HepG2 (cell line): ENCODE measurements around the gene METTL22. TPM values are rescaled to one million over a fixed set of nuclear protein-coding genes. Genes with fewer than 3 reads are reported as not detected.

ENCODE experiments used
- ATAC-seq: fragments of 200-7000 bp; cut with Tn5 transposase; 3 replicates; pipeline ENCODE4 v1.9.1; 2020; ENCODE audit warnings: mild to moderate bottlenecking, moderate library complexity
- BruUV-seq: library from RNA; stranded (reverse); fragments of 400-500 nt; replicated peaks from 2 replicates; lab custom pipeline; 2021; lab: Mats Ljungman, UMichigan
- CTCF ChIA-PET: fragments of 300-600 bp; formaldehyde crosslinking; extraction: SDS; loops from one replicate; lab custom pipeline; 2021; ENCODE audit warnings: low total read pairs, inconsistent platforms, low intra/inter-chr PET ratio; lab: Yijun Ruan, JAX
- POLR2A ChIA-PET: fragments of 350-600 bp; sonication (Branson Sonifier 250); formaldehyde crosslinking; loops from one replicate; lab custom pipeline; 2020; ENCODE audit warnings: antibody characterized with exemption, inconsistent platforms; lab: Yijun Ruan, JAX
- DNase-seq: peaks from one replicate; pipeline ENCODE4 v3.0.0-alpha.2; 2015; ENCODE audit warnings: low spot score
- FAIRE-seq: peaks from 3 replicates; lab custom pipeline; 2011; peaks lifted over from hg19 to GRCh38; lab: Jason Lieb, UNC
- H2AFZ ChIP-seq: one replicate; pipeline ENCODE4 v1.6.1; 2011; ENCODE audit warnings: low read length, inconsistent platforms
- H3K27ac ChIP-seq: fragments of 300-600 bp; 3 replicates; pipeline ENCODE4 v1.8.0; 2011; ENCODE audit warnings: mixed run types, mild to moderate bottlenecking, mixed read lengths, low read length, inconsistent platforms; ENCODE audit not compliant: insufficient read depth; ENCODE audit errors: extremely low read length
- H3K27me3 ChIP-seq, 2 experiments: fragments of 200-600 bp in 1 of 2; 2 replicates in 1 of 2; 3 replicates in 1 of 2; pipeline versions ENCODE4 v1.6.0 to v1.8.0; 2011; ENCODE audit warnings: low read length in 2 of 2, mild to moderate bottlenecking in 2 of 2, moderate library complexity in 2 of 2, inconsistent platforms in 1 of 2; ENCODE audit not compliant: insufficient read depth in 2 of 2, control insufficient read depth in 1 of 2
- H3K36me3 ChIP-seq, 2 experiments: fragments of 200-600 bp in 1 of 2; replicated peaks in 1 of 2; 2 replicates in 1 of 2; 3 replicates in 1 of 2; pipeline versions ENCODE4 v1.5.1 to v1.8.0; 2011; ENCODE audit warnings: low read length in 2 of 2, inconsistent platforms in 1 of 2; ENCODE audit not compliant: insufficient read depth in 2 of 2, control insufficient read depth in 1 of 2
- H3K4me1 ChIP-seq: 2 replicates; pipeline ENCODE4 v1.5.1; 2012; ENCODE audit warnings: low read length, inconsistent platforms; ENCODE audit not compliant: insufficient read depth
- H3K4me2 ChIP-seq: 2 replicates; pipeline ENCODE4 v1.6.0; 2011; ENCODE audit warnings: low read depth, low read length, inconsistent platforms
- H3K4me3 ChIP-seq, 3 experiments: fragments of 200-600 bp in 1 of 3; sonication (generic), shearing (Covaris generic) in 1 of 3; replicated peaks in 1 of 3; 2 replicates each; pipeline ENCODE4 v1.5.1; 2011 to 2016; ENCODE audit warnings: low read length in 3 of 3, inconsistent platforms in 2 of 3, low read depth in 2 of 3, mild to moderate bottlenecking in 2 of 3, control low read depth in 1 of 3, mixed read lengths in 1 of 3; ENCODE audit not compliant: insufficient read depth in 1 of 3
- H3K79me2 ChIP-seq: one replicate; pipeline ENCODE4 v1.6.1; 2011; ENCODE audit warnings: low read length, inconsistent platforms; ENCODE audit not compliant: insufficient read depth
- H3K9ac ChIP-seq: 2 replicates; pipeline ENCODE4 v1.6.0; 2011; ENCODE audit warnings: mild to moderate bottlenecking, low read depth, low read length, inconsistent platforms; ENCODE audit not compliant: insufficient read depth
- H3K9me3 ChIP-seq: 2 replicates; pipeline ENCODE4 v1.5.1; 2012; ENCODE audit warnings: mild to moderate bottlenecking, low read length
- H4K20me1 ChIP-seq: 2 replicates; pipeline ENCODE4 v1.6.0; 2011; ENCODE audit warnings: inconsistent platforms, mild to moderate bottlenecking, low read length, moderate library complexity; ENCODE audit not compliant: insufficient read depth
- CEBPB ChIP-seq: IDR thresholded peaks from 2 replicates; pipeline ENCODE4 v1.6.1; 2011; ENCODE audit warnings: low read depth, low read length, improper control_type of control experiment, borderline replicate concordance
- EED ChIP-seq: sonication (generic); formaldehyde crosslinking; IDR thresholded peaks from 2 replicates; pipeline ENCODE4 v1.5.0; 2020; ENCODE audit warnings: mild to moderate bottlenecking, missing genetic modification reagents
- MAFK ChIP-seq, 2 experiments: IDR thresholded peaks in 1 of 2; conservative IDR thresholded peaks in 1 of 2; 2 replicates each; pipeline ENCODE4 v1.6.1; 2011; ENCODE audit warnings: improper control_type of control experiment in 2 of 2, low read length in 2 of 2
- MBD4 ChIP-seq: IDR thresholded peaks from 2 replicates; pipeline ENCODE4 v1.6.1; 2012; ENCODE audit warnings: low read length, inconsistent platforms, borderline replicate concordance
- STAG1 ChIP-seq: sonication (generic); formaldehyde crosslinking; IDR thresholded peaks from 2 replicates; pipeline ENCODE4 v1.4.0; 2020; ENCODE audit warnings: missing genetic modification reagents
- ZMYM4 ChIP-seq: sonication (generic); formaldehyde crosslinking; IDR thresholded peaks from 2 replicates; pipeline ENCODE4 v1.8.1; 2023; ENCODE audit warnings: mild to moderate bottlenecking, missing genetic modification reagents
- ZNF672 ChIP-seq: sonication (generic); formaldehyde crosslinking; IDR thresholded peaks from 2 replicates; pipeline ENCODE4 v1.8.1; 2022; ENCODE audit warnings: missing genetic modification reagents
- ZNF788 ChIP-seq: sonication (generic); formaldehyde crosslinking; IDR thresholded peaks from 2 replicates; pipeline ENCODE4 v1.5.0; 2020; ENCODE audit warnings: mild to moderate bottlenecking, missing genetic modification reagents, borderline replicate concordance
- WGBS: methylation state at CpG from one replicate; pipeline ENCODE4 v1.1.6; 2017; ENCODE audit warnings: low lambda C conversion rate; 5-methylcytosine and 5-hydroxymethylcytosine counted together
- in situ Hi-C: cut with HindIII; loops from 2 replicates; pipeline ENCODE4 v1.10.0; 2017; ENCODE audit warnings: low pct_unique_long_range_greater_than_20kb; ENCODE audit not compliant: extremely low pct_ligation_motif_present
- intact Hi-C: fragments of 100-400 bp; cut with micrococcal nuclease; formaldehyde crosslinking; loops from one replicate; pipeline ENCODE4 v1.10.0; 2022; ENCODE audit not compliant: unreplicated experiment
- polyA plus RNA-seq, 8 experiments: library from polyadenylated mRNA; depleted of rRNA in 3 of 8; stranded (reverse) in 7 of 8; unstranded in 1 of 8; fragments of >200 nt; fragmentation: Illumina TruSeq in 4 of 8; extraction: Trizol in 4 of 8; gene quantifications; 2 replicates each; pipeline versions ENCODE4 v1.2.1 to v1.2.3, GENCODE V29; 2011 to 2016; ENCODE audit warnings: low read depth in 4 of 8, missing spikeins in 1 of 8, mixed read lengths in 1 of 8; ENCODE audit not compliant: insufficient read depth in 1 of 8
- total RNA-seq, 5 experiments: library from RNA; depleted of rRNA; stranded (reverse); fragments of >200 nt; fragmentation: Illumina TruSeq; extraction: Trizol; gene quantifications; 2 replicates each; pipeline ENCODE4 v1.2.3, GENCODE V29; 2016; ENCODE audit warnings: low read depth in 1 of 5
- TF ChIP-seq, protein P1 (sequence below): sonication (generic); formaldehyde crosslinking; conservative IDR thresholded peaks from 2 replicates; pipeline ENCODE4 v1.8.1; 2023; ENCODE audit warnings: missing genetic modification reagents
- TF ChIP-seq, protein P2 (sequence below): IDR thresholded peaks from 2 replicates; pipeline ENCODE4 v1.6.1; 2016; ENCODE audit warnings: mild to moderate bottlenecking
- TF ChIP-seq, protein P3 (sequence below): sonication (generic); IDR thresholded peaks from 2 replicates; pipeline ENCODE4 v1.6.1; 2016; ENCODE audit warnings: low read depth, borderline replicate concordance
- TF ChIP-seq, protein P4 (sequence below): IDR thresholded peaks from 2 replicates; pipeline ENCODE4 v1.6.1; 2016

METTL22 gene
- total and polyA plus RNA-seq, 2 of the 13 experiments (the other 11 are each of a cell fraction or from before 2014, with no cell fraction given), result 36.2 to 94.8 TPM

DNA sequence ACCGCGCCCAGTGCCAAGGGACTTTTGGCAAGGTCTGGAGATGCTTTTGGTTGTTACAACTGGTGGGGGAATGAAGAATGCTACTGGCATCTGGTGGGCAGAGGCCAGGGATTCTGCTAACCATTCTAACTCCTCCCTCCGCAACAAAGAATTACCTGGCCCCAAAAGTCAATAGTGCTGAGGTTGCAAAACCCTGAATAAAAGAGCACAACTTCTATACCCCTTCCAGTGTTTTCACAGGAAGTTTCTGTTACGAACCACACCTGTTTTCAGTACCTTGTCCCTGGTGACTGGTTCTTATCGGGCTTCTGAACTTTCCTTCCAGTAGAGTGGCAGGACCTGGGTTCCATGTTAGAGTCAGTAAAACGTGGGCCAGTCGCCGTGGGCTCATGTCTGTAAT is 70.2 kb downstream of the METTL22 start (continued):
- TF ChIP-seq, protein P1, sequence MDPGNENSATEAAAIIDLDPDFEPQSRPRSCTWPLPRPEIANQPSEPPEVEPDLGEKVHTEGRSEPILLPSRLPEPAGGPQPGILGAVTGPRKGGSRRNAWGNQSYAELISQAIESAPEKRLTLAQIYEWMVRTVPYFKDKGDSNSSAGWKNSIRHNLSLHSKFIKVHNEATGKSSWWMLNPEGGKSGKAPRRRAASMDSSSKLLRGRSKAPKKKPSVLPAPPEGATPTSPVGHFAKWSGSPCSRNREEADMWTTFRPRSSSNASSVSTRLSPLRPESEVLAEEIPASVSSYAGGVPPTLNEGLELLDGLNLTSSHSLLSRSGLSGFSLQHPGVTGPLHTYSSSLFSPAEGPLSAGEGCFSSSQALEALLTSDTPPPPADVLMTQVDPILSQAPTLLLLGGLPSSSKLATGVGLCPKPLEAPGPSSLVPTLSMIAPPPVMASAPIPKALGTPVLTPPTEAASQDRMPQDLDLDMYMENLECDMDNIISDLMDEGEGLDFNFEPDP (CRISPR knock-in tag), result 0 out of 2 replicates have a peak, but pooled peaks have one; percentile 11
- TF ChIP-seq, protein P2, sequence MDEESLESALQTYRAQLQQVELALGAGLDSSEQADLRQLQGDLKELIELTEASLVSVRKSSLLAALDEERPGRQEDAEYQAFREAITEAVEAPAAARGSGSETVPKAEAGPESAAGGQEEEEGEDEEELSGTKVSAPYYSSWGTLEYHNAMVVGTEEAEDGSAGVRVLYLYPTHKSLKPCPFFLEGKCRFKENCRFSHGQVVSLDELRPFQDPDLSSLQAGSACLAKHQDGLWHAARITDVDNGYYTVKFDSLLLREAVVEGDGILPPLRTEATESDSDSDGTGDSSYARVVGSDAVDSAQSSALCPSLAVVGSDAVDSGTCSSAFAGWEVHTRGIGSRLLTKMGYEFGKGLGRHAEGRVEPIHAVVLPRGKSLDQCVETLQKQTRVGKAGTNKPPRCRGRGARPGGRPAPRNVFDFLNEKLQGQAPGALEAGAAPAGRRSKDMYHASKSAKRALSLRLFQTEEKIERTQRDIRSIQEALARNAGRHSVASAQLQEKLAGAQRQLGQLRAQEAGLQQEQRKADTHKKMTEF, result no peak
- TF ChIP-seq, protein P3, sequence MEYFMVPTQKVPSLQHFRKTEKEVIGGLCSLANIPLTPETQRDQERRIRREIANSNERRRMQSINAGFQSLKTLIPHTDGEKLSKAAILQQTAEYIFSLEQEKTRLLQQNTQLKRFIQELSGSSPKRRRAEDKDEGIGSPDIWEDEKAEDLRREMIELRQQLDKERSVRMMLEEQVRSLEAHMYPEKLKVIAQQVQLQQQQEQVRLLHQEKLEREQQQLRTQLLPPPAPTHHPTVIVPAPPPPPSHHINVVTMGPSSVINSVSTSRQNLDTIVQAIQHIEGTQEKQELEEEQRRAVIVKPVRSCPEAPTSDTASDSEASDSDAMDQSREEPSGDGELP, result no peak
- TF ChIP-seq ZNF672 (CRISPR knock-in tag) (no peak), MBD4 (no peak), STAG1 (no peak)

DNA sequence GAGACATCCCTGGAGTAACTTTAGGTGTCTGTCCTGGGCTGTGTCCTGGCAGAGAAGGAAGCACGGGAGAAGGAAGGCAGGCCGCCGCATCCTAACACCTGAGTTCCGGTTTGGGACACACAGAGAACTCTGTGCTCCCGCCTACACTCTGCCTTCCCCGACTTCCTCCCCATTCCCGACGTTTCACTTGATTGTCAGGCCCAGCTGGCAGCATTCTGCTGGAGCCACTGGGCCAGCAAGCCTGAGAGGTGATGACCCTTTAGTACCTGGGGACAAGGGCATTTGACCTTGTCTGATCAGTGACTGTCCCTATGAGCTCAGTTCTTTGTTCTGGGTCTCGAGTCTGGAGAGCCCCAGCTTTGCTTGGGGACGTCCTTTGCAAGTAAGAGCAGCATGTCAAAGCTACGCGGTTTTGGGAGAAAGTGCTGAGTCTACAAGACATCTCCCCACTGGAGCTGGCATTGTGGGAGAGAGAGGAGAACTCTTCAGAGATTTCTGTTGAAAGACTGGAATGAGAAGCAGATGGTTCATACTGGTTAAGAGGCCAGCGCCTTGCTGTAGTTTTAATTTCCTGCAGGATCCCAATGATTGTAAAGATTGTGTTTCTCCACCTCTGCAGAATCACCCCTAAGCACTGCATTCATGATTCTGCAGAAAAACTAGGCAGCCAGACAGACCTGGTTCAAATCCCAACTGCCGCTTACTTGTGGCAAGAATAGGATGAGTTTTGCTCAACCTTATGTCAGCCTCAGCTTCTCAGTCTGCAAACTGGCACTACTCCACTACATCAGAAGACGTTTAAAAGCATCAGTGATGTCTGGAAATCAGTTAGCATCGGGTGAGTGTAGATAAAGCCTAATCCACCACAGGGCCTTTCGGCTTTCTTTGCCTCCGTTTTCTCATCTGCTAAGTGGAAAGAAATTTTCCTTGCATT is 73.6 kb downstream of the METTL22 start:
- Histone ChIP-seq H3K36me3 (peaks cover under 1 to 11% of the 10 kb centered on the region in 2 experiments; a peak in 4 of 5 replicates), H3K4me1 (peaks cover 63% of the 10 kb centered on the region), H2AFZ (no peak overlapping the region), H3K79me2 (no peaks in the 10 kb centered on the region), H3K4me3 (no peak overlapping the region), H4K20me1 (no peaks in the 10 kb centered on the region), H3K9ac (no peak overlapping the region), H3K9me3 (peaks cover 6% of the 10 kb centered on the region), H3K27me3 (no peaks in the 10 kb centered on the region), H3K27ac (no peak overlapping the region), H3K4me2 (no peak overlapping the region)
- 95% methylated on average over 18 of the region's 18 CpGs for WGBS
- DNase-seq (no peak), FAIRE-seq (no peak), ATAC-seq (no peak)
- ChIA-PET POLR2A (no interaction called here), CTCF (no interaction called here)
- intact Hi-C loops, result no loop called here
- in situ Hi-C loops, result no loop called here
- TF ChIP-seq EED (CRISPR knock-in tag) (peak; percentile 23; the same call in 1 of the 2 replicates), MAFK (conservative IDR thresholded peaks at IDR 0.05 in 1 of 2, IDR thresholded peaks at IDR 0.05 in 1 of 2; ENCODE audit: low read length in 2 of 2) (peak; percentile 17 to 32; a peak in 1 of 4 replicates), ZNF788 (CRISPR knock-in tag) (0 out of 2 replicates have a peak, but pooled peaks have one; percentile 7), ZMYM4 (CRISPR knock-in tag) (0 out of 2 replicates have a peak, but pooled peaks have one; percentile 4), CEBPB (no peak)
- TF ChIP-seq, protein P4, sequence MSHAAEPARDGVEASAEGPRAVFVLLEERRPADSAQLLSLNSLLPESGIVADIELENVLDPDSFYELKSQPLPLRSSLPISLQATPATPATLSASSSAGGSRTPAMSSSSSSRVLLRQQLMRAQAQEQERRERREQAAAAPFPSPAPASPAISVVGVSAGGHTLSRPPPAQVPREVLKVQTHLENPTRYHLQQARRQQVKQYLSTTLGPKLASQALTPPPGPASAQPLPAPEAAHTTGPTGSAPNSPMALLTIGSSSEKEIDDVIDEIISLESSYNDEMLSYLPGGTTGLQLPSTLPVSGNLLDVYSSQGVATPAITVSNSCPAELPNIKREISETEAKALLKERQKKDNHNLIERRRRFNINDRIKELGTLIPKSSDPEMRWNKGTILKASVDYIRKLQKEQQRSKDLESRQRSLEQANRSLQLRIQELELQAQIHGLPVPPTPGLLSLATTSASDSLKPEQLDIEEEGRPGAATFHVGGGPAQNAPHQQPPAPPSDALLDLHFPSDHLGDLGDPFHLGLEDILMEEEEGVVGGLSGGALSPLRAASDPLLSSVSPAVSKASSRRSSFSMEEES (CRISPR knock-in tag), result no peak
- BruUV-seq, result no TSS peak
